GM12878 (cell line): ENCODE measurements around the gene ZMYM3. TPM values are rescaled to one million over a fixed set of nuclear protein-coding genes. Genes with fewer than 3 reads are reported as not detected.

Source experiments
- ATAC-seq: fragments of 200-7000 bp; cut with Tn5 transposase; 3 replicates; pipeline ENCODE4 v1.9.1; 2020; ENCODE audit warnings: mild to moderate bottlenecking, moderate library complexity
- BruUV-seq: library from RNA; stranded (reverse); fragments of 400-500 nt; replicated peaks from 2 replicates; lab custom pipeline; 2021; lab: Mats Ljungman, UMichigan
- CTCF ChIA-PET: fragments of 300-600 bp; sonication (Branson Sonifier 250); formaldehyde crosslinking; extraction: SDS; loops from one replicate; lab custom pipeline; 2021; ENCODE audit warnings: inconsistent platforms; lab: Yijun Ruan, JAX
- POLR2A ChIA-PET: fragments of 350-600 bp; formaldehyde crosslinking; extraction: SDS; loops from one replicate; lab custom pipeline; 2021; ENCODE audit warnings: inconsistent platforms; lab: Charles Lee
- RAD21 ChIA-PET: fragments of 300-600 bp; sonication (Branson Sonifier 250); formaldehyde crosslinking; loops from one replicate; lab custom pipeline; 2023; ENCODE audit warnings: antibody characterized with exemption; ENCODE audit not compliant: unreplicated experiment; lab: Charles Lee
- SMC1A ChIA-PET: fragments of 300-600 bp; sonication (Branson Sonifier 250); formaldehyde crosslinking; loops from one replicate; lab custom pipeline; 2023; ENCODE audit not compliant: unreplicated experiment, uncharacterized antibody; lab: Charles Lee
- DNase-seq: peaks from one replicate; pipeline ENCODE4 v3.0.0-alpha.2; 2011; ENCODE audit warnings: low read depth, low spot score
- FAIRE-seq: peaks from 3 replicates; lab custom pipeline; 2011; peaks lifted over from hg19 to GRCh38; lab: Jason Lieb, UNC
- H2AFZ ChIP-seq: 2 replicates; pipeline ENCODE4 v1.6.0; 2011; ENCODE audit warnings: low read depth, low read length, control low read depth; ENCODE audit not compliant: control insufficient read depth
- H3K27ac ChIP-seq: 2 replicates; pipeline ENCODE4 v1.5.1; 2011; ENCODE audit warnings: control low read depth; ENCODE audit not compliant: control insufficient read depth, insufficient read depth
- H3K27me3 ChIP-seq, 2 experiments: replicated peaks in 1 of 2; 2 replicates each; pipeline versions ENCODE4 v1.6.0 to v1.6.1; 2011; ENCODE audit warnings: low read length in 1 of 2; ENCODE audit not compliant: control insufficient read depth in 2 of 2, insufficient read depth in 2 of 2
- H3K36me3 ChIP-seq, 2 experiments: 2 replicates each; pipeline ENCODE4 v1.5.1; 2011; ENCODE audit warnings: low read length in 1 of 2; ENCODE audit not compliant: control insufficient read depth in 2 of 2, insufficient read depth in 2 of 2
- H3K4me1 ChIP-seq: 2 replicates; pipeline ENCODE4 v1.6.1; 2011; ENCODE audit warnings: mild to moderate bottlenecking, low read length, moderate library complexity, mixed read lengths; ENCODE audit not compliant: control insufficient read depth, insufficient read depth
- H3K4me2 ChIP-seq: 2 replicates; pipeline ENCODE4 v1.6.0; 2011; ENCODE audit warnings: control low read depth; ENCODE audit not compliant: control insufficient read depth, insufficient read depth
- H3K4me3 ChIP-seq: fragments of 200-600 bp; sonication (generic); 2 replicates; pipeline ENCODE4 v1.5.1; 2016
- H3K79me2 ChIP-seq: 2 replicates; pipeline ENCODE4 v1.6.0; 2011; ENCODE audit warnings: low read length; ENCODE audit not compliant: control insufficient read depth, insufficient read depth
- H3K9ac ChIP-seq: 2 replicates; pipeline ENCODE4 v1.8.0; 2011; ENCODE audit warnings: low read length, control low read depth, mixed read lengths; ENCODE audit not compliant: control insufficient read depth, insufficient read depth
- H3K9me3 ChIP-seq: replicated peaks from 3 replicates; pipeline ENCODE4 v1.5.1; 2011; ENCODE audit warnings: mild to moderate bottlenecking, low read length; ENCODE audit not compliant: control insufficient read depth, insufficient read depth
- H4K20me1 ChIP-seq: 2 replicates; pipeline ENCODE4 v1.6.0; 2011; ENCODE audit not compliant: control insufficient read depth, insufficient read depth
- PRDM15 ChIP-seq: fragments of 450-650 bp; formaldehyde crosslinking; IDR thresholded peaks from 2 replicates; pipeline ENCODE4 v1.4.0; 2020; ENCODE audit warnings: mild to moderate bottlenecking, moderate library complexity
- SMAD5 ChIP-seq: IDR thresholded peaks from 2 replicates; pipeline ENCODE4 v1.6.1; 2016; ENCODE audit warnings: antibody characterized with exemption, low read depth
- WGBS: methylation state at CpG from one replicate; pipeline ENCODE4 v1.1.6; 2016; ENCODE audit warnings: low lambda C conversion rate; ENCODE audit not compliant: insufficient replicate concordance, insufficient coverage; ENCODE audit errors: missing lambda C conversion rate; 5-methylcytosine and 5-hydroxymethylcytosine counted together
- in situ Hi-C: fragments of 300-500 bp; cut with MboI; formaldehyde crosslinking; loops from 9 replicates; pipeline ENCODE4 v1.14.3; 2018; ENCODE audit warnings: mixed read lengths
- intact Hi-C: fragments of 100-400 bp; cut with micrococcal nuclease; formaldehyde crosslinking; loops from one replicate; pipeline ENCODE4 v1.14.2; 2022; ENCODE audit not compliant: unreplicated experiment
- polyA plus RNA-seq, 11 experiments: library from polyadenylated mRNA; depleted of rRNA in 4 of 11; unstranded in 6 of 11; stranded (reverse) in 5 of 11; fragments of >200 nt; fragmentation: Nextera tagmentation in 4 of 11; fragmentation: Illumina TruSeq in 1 of 11; extraction: Ambion mirVana in 4 of 11; extraction: Trizol in 1 of 11; gene quantifications; 1 replicate in 1 of 11; 2 replicates in 10 of 11; pipeline versions ENCODE4 v1.2.1 to v1.2.3, GENCODE V29; 2011 to 2016; ENCODE audit warnings: inconsistent platforms in 2 of 11, missing spikeins in 2 of 11, low read depth in 1 of 11
- total RNA-seq, 4 experiments: library from RNA; depleted of rRNA in 3 of 4; stranded (reverse); fragments of >200 nt in 3 of 4; fragmentation: Illumina TruSeq in 1 of 4; extraction: Trizol in 1 of 4; gene quantifications; 2 replicates each; pipeline versions ENCODE4 v1.2.1 to v1.2.3, GENCODE V29; 2013 to 2021

ZMYM3 gene
- total and polyA plus RNA-seq, 10 of the 15 experiments (the other 5 are each of a cell fraction or from before 2014, with no cell fraction given), result 2.3 to 28.1 (median 12.3) TPM

- ChIA-PET SMC1A (interaction anchor here (0.7 to 3.7 kb wide), 3 partner anchors 8 to 1286 kb away, joined by 3 to 43 read pairs (median 4); no protein-coding TSS in a partner anchor), POLR2A (interaction anchor here (1.5 to 3.9 kb wide), 2 partner anchors 16 to 131 kb away, joined by 4 to 76 read pairs; partner anchors contain the start of gene SNX12), CTCF (interaction anchor here (4.2 kb wide), 1 partner anchor 18 kb away, joined by 31 read pairs; no protein-coding TSS in a partner anchor), RAD21 (no interaction called here)
- TF ChIP-seq SMAD5 (no peak), PRDM15 (CRISPR knock-in tag) (no peak)
- Histone ChIP-seq H3K9ac (no peak overlapping the region), H3K27ac (no peak overlapping the region), H3K27me3 (no peaks in the 10 kb centered on the region), H3K36me3 (no peaks in the 10 kb centered on the region), H3K4me2 (no peak overlapping the region), H2AFZ (no peak overlapping the region), H3K79me2 (peaks cover 21% of the 10 kb centered on the region), H3K4me1 (no peaks in the 10 kb centered on the region), H3K9me3 (no peaks in the 10 kb centered on the region), H3K4me3 (no peak overlapping the region), H4K20me1 (no peaks in the 10 kb centered on the region)
- DNase-seq, result no peak
- no peak for ATAC-seq
- 67% methylated on average over 7 of the region's 7 CpGs for WGBS
- intact Hi-C loops (no loop called here), in situ Hi-C loops (loop anchor here (10.0 kb wide), 1 partner anchor 335 kb away; the partner anchor contains the start of gene OGT)
- FAIRE-seq, result no peak
- no TSS peak for BruUV-seq
Observed at GRCh38 chrX:71199252-71200008, 54.5 kb downstream of the ZMYM3 start.
